Thoracic aorta (tissue), 2 donors: ENCODE results near the gene MAP6. TPM values are rescaled to one million over a fixed set of nuclear protein-coding genes. Genes with fewer than 3 reads are reported as not detected.

Experiments used
- ATAC-seq: fragments of 150-250 bp; one replicate; pipeline ENCODE4 v1.8.0; 2017; ENCODE audit warnings: low read depth; ENCODE audit not compliant: insufficient number of reproducible peaks, low FRiP score
- DNase-seq: peaks from one replicate; pipeline ENCODE4 v3.0.0-alpha.2; 2020; ENCODE audit warnings: low spot score
- H3K27ac ChIP-seq, 2 donors: fragments of 200-600 bp; sonication (generic); 1 replicate in 1 of 2; 2 replicates in 1 of 2; pipeline ENCODE4 v1.5.1; 2016; ENCODE audit warnings: mild to moderate bottlenecking in 2 of 2, moderate library complexity in 2 of 2
- H3K27me3 ChIP-seq: fragments of 200-600 bp; sonication (generic); replicated peaks from 2 replicates; pipeline ENCODE4 v1.6.0; 2016; ENCODE audit warnings: mild to moderate bottlenecking; ENCODE audit not compliant: insufficient read depth
- H3K36me3 ChIP-seq: fragments of 200-600 bp; sonication (generic); one replicate; pipeline ENCODE4 v1.5.1; 2016
- H3K4me1 ChIP-seq, 2 donors: fragments of 200-600 bp; sonication (generic); 1 replicate in 1 of 2; 2 replicates in 1 of 2; pipeline versions ENCODE4 v1.5.1 to v1.6.0; 2016; ENCODE audit warnings: low read depth in 2 of 2, mild to moderate bottlenecking in 1 of 2; ENCODE audit not compliant: control insufficient read depth in 1 of 2
- H3K4me3 ChIP-seq: fragments of 200-600 bp; sonication (generic); 2 replicates; pipeline ENCODE4 v1.5.1; 2016; ENCODE audit warnings: mild to moderate bottlenecking
- H3K9me3 ChIP-seq: fragments of 200-600 bp; sonication (generic); 2 replicates; pipeline ENCODE4 v1.5.1; 2016
- total RNA-seq, 2 donors: library from RNA; depleted of rRNA; stranded (reverse); fragments of >200 nt; gene quantifications; one replicate each; pipeline versions ENCODE4 v1.1.0 to v1.2.3, GENCODE V29; 2016
- TF ChIP-seq, protein P1 (sequence below): fragments of 200-600 bp; sonication (generic); IDR thresholded peaks from one replicate; pipeline ENCODE4 v1.5.1; 2019; ENCODE audit warnings: antibody characterized with exemption

Gene MAP6
- total RNA-seq, 2 donors from 2014 or later, result 15.6 to 16.4 TPM

DNA sequence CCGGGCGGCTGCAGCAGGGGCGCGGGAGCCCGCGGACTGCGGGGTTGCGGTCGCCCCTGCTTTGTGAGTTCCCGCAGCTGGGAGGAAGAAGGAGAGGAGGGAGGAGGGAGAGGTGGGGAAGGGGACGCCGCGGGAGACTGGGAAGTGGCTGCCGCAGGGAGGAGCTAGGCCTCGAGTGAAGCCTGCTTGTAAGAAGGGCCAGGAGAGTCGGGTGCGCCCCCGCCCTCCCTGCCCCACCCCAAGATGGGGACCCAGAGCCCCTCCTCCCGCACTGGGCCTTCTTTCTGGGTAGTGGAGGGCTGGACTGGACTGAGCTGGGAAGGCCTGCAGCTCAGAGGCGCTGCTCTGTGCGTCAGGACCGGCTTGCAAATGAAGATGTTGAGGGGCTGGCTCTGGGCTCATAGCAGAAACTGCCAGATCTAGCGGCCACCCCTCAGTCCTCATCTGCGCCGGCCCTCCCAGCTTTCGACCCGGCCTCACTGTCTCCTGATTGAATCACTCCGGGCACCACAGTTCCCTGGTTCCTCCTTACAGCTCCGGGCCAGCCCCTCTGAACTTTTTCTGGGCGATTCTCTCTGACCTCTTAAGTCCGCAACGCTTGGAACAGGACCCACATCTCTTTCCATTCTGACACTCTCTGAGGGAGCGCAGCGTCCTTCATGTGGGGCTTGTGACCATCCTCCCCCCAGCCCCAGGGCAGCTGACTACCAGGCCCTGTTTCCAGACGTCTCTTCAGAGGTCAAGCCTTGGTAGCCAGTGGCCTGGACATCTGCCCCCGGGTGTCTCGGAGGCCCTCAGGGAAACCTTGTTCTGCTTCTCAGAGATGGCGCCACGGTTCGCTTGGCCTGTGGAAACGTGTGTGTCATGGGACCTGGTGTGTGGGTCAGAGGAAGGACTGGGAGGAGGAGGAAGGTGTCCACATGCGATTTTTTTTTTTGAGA, 84.8 kb downstream of the MAP6 start:
- peak; percentile 19 for ATAC-seq
- Histone ChIP-seq H3K27ac (peak overlapping the region; percentile 98 to 99), H3K27me3 (no peaks in the 10 kb centered on the region), H3K4me1 (peaks cover 4 to 13% of the 10 kb centered on the region in 2 donors), H3K36me3 (no peaks in the 10 kb centered on the region), H3K9me3 (no peaks in the 10 kb centered on the region), H3K4me3 (peak overlapping the region; percentile 97)
- TF ChIP-seq, protein P1, sequence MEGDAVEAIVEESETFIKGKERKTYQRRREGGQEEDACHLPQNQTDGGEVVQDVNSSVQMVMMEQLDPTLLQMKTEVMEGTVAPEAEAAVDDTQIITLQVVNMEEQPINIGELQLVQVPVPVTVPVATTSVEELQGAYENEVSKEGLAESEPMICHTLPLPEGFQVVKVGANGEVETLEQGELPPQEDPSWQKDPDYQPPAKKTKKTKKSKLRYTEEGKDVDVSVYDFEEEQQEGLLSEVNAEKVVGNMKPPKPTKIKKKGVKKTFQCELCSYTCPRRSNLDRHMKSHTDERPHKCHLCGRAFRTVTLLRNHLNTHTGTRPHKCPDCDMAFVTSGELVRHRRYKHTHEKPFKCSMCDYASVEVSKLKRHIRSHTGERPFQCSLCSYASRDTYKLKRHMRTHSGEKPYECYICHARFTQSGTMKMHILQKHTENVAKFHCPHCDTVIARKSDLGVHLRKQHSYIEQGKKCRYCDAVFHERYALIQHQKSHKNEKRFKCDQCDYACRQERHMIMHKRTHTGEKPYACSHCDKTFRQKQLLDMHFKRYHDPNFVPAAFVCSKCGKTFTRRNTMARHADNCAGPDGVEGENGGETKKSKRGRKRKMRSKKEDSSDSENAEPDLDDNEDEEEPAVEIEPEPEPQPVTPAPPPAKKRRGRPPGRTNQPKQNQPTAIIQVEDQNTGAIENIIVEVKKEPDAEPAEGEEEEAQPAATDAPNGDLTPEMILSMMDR, result no peak
- no peak for DNase-seq

DNA sequence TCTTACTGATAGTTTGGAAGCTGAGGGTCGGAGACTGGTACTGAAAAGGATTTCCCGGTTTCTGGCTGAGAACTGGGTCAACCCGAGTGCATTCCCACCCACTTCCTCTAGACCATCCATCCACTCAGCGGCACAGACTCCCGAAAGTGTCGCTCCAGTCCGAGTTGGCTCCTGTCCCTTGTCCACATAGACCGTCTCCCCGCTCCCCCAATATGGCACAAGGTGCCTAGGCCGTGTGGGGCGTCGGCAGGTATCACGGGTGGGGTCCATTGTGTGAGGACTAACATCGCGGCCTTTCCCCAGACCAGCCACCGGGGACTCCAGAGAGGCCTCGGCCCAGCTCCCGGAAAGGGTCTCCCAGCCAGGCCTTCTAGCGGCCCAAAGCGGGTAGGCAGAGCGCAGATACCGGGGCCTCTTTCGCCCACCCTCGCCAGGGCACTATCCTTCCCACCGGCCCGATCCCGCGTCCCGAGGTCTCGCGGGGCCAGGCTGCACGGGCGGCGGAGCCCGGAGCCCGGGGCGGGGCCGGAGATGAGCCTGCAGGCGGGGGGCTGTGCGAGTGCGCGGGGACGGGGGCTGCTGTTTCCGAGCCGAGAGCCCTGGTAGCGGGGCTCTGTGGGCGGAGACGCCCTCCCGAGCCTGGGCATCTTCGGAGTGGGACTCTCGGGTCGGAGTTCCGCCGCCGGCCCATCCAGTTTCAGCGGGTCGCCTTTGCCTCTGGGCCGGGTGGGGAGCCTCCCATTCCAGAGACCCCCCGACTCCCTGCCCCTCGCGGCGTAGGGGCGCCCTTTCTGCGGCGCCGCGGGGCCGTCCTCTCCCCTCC, 85.7 kb downstream of the MAP6 start:
- peak overlapping the region; percentile 98 to 99 for H3K27ac ChIP-seq
- H3K4me1 ChIP-seq, result peaks cover 4 to 13% of the 10 kb centered on the region in 2 donors
- H3K36me3 ChIP-seq, result no peaks in the 10 kb centered on the region
- TF ChIP-seq, protein P1, result peak; percentile 58
- H3K9me3 ChIP-seq, result no peaks in the 10 kb centered on the region
- DNase-seq (no peak), ATAC-seq (no peak)
- H3K4me3 ChIP-seq, result peak overlapping the region; percentile 97
- no peaks in the 10 kb centered on the region for H3K27me3 ChIP-seq

DNA sequence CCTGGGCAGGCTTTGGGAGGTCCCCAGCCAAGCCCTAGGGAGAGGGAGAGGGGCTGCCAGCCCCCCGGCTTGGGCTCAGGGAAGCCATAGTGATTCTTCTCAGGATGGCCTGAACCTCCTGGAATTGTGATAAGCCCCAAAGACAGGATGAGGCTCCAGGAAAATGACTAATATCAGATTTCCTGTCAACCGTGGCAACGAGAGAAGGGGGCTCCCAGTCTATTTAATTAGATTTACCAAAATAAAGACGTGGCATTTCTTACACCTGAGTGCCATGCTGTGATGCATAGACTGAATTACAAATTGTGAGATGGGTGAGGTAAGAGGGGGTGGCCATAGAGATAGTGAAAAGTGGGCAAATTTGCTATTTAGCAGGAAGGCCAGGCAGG, 86.3 kb downstream of the MAP6 start:
- ATAC-seq, result no peak

DNA sequence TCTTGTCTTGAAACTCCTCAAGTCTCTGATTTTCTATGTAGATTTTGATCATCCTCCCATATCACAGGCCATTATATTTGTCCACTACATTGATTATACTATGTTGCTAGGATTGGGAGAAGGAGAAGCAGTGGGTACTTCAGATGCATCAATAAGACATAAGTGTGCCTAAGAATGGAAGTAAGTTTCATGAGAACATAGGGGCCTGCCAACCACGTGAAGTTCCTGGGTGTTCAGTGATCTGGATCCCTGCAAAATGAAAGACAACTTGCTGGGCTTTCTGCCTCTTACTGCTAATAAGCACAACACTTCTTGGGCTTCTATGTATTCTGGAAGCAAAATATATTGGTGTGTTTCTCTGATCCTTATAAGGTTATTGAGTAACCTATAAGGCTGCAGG, 89.0 kb downstream of the MAP6 start:
- Histone ChIP-seq H3K9me3 (no peaks in the 10 kb centered on the region), H3K36me3 (no peaks in the 10 kb centered on the region), H3K27me3 (no peaks in the 10 kb centered on the region), H3K27ac (no peak overlapping the region), H3K4me1 (peaks cover 7 to 23% of the 10 kb centered on the region in 2 donors), H3K4me3 (no peak overlapping the region)
- TF ChIP-seq, protein P1, result no peak
- ATAC-seq (no peak), DNase-seq (no peak)

More for the DNA sequence above, 86.3 kb downstream of the MAP6 start:
- Histone ChIP-seq H3K4me3 (peak overlapping the region; percentile 97), H3K9me3 (no peaks in the 10 kb centered on the region), H3K27ac (peak overlapping the region; percentile 98 to 99), H3K4me1 (peaks cover 4 to 13% of the 10 kb centered on the region in 2 donors), H3K27me3 (no peaks in the 10 kb centered on the region), H3K36me3 (no peaks in the 10 kb centered on the region)
- TF ChIP-seq, protein P1, result no peak
- DNase-seq, result no peak

DNA sequence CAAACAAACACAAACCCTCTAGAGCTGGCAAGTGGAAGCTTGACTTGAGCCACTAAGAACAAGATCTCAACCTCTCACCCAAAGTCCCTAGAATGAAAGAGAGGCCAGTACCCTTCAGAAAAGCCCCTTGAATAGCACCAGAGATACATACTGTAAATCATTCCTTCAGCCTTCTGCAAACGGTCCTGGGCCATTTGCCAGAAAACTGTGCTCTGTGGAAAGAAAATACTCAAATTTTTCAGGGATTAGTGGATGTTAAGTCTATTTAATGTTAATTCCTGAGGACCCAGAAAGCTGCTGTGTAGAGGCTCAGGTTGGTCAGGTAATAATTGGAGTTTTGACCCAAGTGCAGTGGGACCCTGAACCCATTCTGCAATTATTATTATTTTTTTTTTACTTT, 89.9 kb downstream of the MAP6 start:
- DNase-seq (no peak), ATAC-seq (no peak)
- H3K9me3 ChIP-seq, result no peaks in the 10 kb centered on the region
- TF ChIP-seq, protein P1, result no peak
- H3K4me3 ChIP-seq, result no peak overlapping the region
- H3K27ac ChIP-seq, result no peak overlapping the region
- no peaks in the 10 kb centered on the region for H3K27me3 ChIP-seq
- H3K36me3 ChIP-seq, result no peaks in the 10 kb centered on the region
- H3K4me1 ChIP-seq, result peaks cover 3 to 19% of the 10 kb centered on the region in 2 donors
